Activated T-helper 9 cell treated with anti-CD3 and anti-CD28 coated beads, Interleukin-2, amount 50 U/mL, for 16 hours (primary cell): ENCODE results near the gene FMN2.

Experiments used
- DNase-seq: peaks from one replicate; pipeline ENCODE4 v3.0.0-alpha.2; 2020; ENCODE audit warnings: low read depth

FMN2 gene

DNA sequence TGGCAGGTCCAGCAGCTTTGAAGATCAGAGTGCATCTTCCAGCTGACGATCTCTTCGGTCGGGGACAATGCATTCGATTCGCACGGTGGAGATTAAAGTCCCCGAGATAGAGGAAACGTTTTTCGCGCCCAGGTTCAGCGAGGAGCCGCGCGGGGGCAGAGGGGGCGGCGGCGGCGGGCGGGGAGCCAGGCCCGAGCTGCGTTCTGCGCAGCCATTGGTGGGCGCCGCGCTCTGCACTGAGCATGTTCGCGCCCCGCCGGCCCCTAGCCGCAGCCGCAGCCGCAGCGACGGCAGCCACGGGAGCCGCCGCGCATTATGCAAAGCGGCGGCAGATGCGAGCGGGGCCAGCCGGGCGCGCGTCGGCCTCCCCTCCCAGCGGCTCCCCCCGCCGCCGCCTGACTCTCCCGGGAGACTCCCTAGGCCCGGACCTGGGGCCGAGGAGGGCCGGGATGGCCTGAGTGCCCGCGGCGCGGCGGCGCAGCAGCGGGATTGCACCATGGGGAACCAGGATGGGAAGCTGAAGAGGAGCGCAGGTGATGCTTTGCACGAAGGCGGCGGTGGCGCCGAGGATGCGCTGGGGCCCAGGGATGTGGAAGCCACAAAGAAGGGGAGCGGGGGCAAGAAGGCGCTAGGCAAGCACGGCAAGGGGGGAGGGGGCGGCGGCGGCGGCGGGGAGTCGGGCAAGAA, at the start of gene FMN2:
Gene FMN2 (plus strand): TSS at position 270 of the 687 bp plus-strand sequence. CDS start 227 bp downstream, at position 497.
- no peak for DNase-seq

DNA sequence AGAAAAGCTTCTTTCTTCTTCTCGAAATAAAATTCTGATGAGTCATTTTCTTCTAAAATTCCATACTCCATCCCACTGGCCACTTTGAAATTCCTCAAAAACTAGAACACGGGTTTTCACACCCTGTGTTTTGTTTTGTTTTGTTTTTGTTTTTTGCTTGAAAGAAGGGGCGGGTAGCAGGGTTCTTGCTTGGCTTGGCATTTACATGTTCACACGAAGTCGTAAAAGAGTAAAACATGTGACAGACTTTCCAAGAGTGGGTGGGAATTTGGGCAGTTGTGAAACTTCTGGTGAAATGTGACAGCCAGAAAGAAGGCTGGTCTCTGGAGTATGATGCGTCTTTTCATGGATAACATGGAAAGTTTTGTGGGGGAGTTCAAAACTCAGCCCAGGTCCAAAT, 47.1 kb upstream of the FMN2 start:
- no peak for DNase-seq

DNA sequence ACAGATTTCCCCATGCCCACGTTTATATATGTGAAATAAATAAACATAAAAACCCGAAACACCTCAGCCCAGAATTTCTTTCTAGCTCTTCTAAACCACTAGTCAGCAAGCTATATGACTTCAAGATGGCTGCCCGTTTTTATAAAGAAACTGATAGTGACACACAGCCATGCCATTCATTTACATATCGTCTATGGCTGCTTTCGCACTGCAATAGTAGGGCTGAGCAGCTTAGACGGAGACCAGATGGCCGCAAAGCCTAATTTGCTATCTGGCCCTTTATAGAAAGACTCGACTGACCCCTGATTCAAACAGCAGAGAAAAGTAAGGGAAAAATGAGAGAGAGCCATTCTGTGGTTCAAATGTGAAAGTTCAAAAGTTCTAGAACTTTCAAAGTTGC, 45.7 kb upstream of the FMN2 start:
- DNase-seq: no peak

DNA sequence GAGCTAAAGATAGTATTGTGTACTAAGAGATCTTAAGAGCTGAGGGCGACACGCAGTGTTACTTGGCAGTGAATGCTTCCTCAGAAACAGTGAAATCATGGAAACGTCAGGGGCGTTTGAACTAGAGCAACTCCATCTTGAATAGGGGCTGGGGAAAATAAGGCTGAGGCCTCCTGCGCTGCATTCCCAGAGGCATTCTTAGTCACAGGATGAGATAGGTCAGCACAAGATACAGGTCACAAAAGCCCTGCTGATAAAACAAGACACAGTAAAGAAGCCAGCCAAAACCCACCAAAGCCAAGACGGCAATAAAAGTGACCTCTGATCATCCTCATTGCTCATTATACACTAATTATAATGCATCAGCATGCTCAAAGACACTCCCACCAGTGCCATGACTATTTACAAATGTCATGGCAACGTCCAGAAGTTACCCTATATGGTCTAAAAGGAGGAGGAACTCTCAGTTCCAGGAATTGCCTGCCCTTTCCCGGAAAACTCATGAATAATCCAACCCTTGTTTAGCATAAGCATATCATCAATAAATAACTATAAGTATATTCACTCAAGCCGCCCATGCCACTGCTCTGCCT, 37.5 kb upstream of the FMN2 start:
- no peak for DNase-seq

DNA sequence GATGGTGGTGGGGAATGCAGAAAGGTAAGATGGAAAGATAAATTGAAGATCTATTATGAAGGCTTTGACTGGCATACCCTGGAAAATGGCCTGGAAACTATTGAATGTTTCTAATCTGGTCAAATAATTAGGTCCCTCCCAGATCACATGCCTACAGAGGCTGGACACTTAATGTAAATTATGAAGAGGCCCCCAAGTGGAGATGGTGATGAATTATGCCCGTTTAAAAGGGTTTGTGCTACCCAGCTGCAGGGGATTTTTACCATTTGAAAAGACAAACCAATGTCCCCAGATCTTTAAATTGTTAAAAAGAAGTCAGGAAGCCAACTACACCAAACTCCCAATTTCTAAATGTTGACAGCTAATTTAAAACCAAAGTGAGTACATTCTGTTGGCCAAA, 35.7 kb upstream of the FMN2 start:
- DNase-seq: no peak

DNA sequence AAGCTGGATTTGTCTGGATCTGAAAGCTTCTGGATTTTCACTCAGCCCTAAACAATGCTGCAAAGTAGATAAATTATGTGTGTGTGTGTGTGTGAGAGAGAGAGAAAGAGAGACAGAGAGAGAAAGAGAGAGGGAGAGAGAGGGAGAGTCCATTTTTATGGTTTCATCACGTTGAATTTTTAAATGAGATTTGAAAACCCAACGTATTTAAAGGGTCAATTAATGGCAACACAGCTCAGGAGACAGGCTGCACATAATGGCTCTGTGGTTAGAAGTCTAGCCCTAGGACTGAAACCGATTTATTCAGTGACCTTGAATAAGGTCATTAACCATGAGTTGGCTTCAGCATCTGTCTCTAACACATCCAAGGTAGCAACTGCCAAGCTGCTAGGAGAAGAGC, 35.3 kb upstream of the FMN2 start:
- DNase-seq: no peak

DNA sequence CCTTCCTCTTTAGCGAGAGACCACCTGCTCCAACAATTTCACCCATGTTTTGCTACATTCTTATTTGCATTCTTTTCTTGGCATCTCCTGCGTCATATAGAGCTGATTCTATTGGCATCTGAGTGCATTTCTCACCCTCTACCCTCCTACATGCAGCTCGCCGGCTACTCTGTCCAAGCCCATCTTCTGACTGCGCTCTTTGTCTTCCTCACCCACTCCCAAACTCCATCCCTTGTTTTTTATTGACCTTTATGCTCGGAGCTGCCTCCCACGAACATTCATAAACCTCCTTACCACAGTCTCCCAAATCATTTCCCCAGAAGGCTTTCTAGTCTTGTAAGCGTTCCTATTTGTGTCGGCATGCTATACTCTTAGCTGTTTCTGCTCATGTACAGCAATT, 33.6 kb upstream of the FMN2 start:
- no peak for DNase-seq

DNA sequence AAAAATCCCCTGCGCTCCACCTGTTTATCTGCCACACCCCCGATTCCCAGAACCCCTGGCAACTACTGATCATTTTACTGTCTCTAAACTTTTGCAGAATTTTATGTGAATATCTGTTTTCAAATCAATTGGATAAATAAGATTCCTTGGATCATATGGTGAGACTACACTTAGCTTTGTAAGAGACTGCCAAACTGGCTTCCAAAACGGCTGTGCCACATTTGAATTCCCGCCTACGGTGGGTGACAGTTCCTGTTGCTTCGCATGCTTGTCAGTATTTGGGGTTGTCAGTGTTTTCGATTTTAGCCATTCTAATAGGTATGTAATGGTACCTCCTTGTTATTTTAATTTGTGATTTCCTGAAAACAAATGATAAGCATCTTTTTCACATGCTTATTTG, 22.7 kb upstream of the FMN2 start:
- no peak for DNase-seq

DNA sequence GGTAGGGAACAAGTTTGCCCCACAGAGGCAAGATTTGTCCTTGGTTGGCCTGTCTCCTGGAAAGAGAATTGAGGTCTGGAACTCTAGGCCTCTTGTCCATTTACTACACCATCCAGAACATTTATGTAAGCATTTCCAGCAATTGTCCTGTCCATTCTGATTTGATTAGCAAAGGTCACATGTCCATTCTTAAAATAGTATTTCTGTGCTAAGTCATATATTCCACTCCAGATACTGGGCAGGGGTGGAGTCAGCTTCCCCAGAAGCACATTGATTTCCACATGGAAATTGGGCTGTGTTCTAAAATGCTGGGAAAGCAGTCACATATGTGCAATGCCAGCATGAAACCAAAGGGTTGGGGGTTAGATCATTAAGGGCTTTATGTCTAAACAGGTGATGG, 21.5 kb upstream of the FMN2 start:
- DNase-seq: no peak

DNA sequence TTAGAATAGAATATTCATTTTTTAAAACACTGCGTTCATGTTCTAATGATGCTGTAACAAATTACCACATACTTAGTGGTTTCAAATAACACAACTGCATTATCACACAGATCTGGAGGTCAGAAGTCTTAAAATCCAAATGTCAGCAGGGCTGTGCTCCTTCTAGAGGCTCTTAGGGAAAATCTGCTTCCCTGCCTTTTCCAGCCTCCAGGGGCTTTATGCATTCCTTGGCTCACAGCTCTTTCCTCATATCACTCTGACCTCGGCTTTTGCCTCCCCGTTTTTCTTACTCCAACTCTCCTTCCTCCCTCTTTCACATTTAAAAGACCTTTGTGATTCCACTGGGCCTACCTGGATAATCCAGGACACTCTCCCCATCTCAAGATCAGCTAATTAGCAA, 18.6 kb upstream of the FMN2 start:
- no peak for DNase-seq

DNA sequence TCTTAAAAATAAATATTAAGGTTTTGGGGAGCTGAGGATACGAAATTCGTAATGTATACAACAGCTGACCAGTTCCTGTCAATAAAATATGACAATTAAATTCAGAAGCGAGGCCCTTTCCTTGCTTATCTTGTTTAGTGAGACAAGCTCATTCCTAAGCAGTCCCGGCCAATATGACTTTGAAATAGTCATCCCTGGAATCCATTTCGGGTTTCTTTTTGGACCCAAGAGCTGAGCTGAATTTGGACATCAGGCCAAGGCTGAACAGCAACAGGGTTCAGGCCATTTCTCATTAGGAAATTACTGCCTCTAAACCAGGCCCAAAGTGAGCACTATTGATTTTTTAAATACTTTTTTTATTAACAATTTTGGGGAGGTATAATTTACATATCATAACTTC, 17.3 kb upstream of the FMN2 start:
- DNase-seq: no peak

DNA sequence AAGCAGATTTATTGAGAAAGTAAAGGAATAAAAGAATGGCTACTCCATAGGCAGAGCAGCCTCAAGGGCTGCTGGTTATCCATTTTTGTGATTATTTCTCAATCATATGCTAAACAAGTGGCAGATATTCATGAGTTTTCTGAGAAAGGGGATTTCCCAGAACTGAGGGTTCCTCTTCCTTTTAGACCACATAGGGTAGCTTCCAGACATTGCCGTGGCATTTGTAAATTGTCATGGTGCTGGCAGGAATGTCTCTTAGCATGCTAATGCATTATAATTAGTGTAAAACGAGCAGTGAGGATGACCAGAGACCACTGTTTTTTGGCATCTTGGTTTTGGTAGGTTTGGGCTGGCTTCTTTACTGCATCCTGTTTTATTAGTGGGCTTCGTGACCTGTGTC, 16.8 kb upstream of the FMN2 start:
- no peak for DNase-seq

DNA sequence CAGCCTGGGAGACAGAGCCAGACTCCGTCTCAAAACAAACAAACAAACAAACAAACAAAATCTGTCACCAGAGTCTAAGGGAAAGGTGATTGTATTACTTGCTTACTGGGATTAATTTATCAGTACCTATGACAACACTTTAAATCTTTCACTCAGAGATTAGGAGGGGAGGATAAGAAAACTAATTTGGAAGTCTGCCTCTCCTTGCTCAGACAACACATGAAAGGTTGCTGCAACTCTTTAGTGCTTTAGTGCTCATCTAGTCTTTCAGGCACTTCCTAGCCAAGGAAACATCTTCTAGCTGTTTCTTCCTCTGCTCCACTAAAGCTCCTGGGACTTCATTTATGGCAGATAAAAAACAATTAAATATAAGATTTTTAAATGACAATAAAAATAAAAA, 7.3 kb upstream of the FMN2 start:
- no peak for DNase-seq

DNA sequence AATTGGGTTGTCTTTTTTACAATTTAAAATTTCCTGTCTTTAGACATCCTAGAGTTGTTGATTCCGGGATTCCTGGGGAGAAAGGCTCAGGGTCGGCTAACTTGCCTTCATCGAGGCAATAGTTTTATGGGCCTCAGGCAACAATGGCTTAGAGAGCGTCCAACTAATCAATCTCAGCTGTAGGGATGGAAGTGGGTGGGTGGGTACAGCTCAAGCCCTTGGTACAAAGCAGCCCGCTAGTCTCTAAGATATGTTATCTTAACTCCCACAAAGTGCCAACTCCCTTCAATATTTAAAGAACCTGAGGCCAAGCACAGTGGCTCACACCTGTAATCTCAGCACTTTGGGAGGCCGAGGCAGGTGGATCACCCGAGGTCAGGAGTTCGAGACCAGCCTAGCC, 6.9 kb upstream of the FMN2 start:
- no peak for DNase-seq

DNA sequence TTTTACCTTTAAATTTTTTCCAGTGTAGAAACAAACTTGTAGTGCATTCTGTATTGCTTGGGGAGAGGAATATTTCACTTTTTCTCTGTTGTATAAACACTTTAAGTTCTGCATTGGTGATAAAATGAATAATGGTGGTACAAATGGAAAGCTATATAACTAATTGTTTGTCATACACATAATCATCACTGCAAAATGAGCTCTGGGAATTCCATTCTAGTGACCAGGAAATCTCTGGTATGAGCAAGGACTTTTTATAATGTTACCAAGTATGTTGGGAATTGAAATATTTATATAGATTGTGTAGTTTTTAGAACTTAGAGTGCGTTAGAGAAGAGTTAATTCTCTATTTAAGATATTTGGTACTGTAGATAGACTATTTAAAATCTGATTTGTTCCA, 5.0 kb upstream of the FMN2 start:
- DNase-seq: no peak

DNA sequence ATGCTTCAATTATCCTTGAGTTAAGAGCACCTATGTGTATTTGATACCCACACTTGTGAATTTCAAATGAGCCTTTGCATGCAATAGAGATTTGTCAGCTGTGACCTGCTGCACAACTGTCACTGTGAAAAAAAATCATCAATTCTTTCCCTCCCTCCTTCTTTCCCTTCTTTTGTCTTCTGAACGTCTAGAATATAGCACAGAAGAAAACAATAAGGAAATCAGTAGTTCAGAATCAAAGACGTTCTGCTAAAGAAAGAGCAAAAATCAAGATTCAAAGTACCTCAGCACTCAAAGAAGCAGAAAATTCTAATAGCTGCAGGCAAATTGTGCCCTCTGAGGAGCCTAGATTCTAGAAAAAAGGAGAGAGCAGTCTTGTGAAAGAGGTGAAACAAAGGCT, 1.7 kb upstream of the FMN2 start:
- DNase-seq: no peak

DNA sequence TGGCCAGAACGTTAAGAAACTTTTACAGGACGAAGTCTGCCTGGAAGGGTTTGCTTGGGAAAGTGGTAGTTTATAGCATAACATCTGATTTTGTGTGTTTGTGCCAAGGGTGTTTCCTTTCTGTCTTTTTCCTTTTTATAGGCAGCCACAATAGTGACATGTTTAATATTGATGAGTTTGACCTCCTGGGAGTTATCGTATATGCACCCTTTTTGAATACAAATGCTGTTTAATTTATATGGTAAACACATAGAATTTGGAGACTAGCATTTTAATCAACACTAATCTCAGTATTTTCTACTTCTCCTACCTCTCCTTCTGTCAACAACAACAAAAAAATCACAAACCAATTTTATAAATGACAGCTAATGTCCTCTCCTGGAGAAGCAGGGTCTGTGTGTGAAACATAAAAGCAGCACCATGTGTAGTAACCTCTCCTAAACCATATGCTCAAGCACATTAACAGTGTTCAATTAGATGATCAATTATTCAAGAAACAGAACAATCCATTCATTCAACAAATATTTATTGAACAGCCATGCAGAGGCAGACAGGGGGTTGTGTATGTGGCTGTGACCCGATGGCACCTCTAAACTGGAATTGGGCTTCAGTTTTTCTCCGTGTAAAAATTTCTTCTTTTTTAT, 604 bp upstream of the FMN2 start:
- no peak for DNase-seq

DNA sequence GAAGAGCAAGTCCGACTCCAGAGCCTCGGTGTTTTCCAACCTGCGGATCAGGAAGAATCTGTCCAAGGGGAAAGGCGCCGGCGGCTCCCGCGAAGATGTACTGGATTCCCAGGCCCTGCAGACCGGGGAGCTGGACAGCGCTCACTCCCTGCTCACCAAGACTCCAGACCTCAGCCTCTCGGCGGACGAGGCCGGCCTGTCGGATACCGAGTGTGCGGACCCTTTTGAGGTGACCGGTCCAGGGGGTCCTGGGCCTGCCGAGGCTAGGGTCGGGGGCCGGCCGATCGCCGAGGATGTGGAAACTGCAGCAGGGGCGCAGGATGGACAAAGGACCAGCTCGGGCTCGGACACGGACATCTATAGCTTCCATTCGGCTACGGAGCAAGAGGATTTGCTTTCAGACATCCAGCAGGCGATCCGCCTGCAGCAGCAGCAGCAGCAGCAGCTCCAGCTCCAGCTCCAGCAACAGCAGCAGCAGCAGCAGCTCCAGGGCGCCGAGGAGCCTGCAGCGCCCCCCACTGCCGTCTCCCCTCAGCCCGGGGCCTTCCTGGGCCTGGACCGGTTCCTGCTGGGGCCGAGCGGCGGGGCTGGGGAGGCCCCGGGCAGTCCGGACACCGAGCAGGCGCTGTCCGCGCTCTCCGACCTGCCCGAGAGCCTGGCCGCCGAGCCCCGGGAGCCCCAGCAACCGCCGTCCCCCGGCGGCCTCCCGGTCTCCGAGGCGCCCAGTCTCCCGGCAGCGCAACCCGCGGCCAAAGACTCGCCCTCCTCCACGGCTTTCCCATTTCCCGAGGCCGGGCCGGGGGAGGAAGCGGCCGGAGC, 827 bp downstream of the FMN2 start:
- DNase-seq: no peak

DNA sequence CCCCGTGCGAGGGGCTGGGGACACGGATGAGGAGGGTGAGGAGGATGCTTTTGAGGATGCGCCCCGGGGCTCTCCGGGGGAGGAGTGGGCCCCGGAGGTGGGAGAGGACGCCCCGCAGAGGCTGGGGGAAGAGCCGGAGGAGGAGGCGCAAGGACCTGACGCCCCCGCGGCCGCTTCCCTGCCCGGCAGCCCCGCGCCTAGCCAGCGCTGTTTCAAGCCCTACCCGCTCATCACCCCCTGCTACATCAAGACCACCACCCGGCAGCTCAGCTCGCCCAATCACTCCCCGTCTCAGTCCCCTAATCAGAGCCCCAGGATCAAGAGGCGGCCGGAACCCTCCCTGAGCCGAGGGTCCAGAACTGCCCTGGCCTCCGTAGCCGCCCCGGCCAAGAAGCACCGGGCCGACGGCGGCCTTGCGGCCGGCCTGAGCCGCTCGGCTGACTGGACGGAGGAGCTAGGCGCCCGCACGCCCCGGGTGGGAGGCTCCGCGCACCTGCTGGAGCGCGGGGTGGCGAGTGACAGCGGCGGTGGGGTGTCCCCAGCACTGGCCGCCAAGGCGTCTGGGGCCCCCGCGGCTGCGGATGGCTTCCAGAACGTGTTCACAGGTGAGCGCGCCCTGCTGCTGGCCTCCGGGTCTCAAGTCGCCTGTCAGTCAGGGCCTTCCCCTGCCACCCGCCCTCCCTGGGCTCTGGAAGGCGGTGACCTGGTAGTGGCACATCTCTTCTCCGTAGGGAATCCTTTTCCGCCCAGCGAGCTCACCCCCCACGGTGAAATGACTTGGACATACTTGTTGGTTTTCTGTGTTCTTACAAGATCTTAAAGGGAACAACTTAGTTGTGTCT, 1.7 kb downstream of the FMN2 start:
- no peak for DNase-seq

DNA sequence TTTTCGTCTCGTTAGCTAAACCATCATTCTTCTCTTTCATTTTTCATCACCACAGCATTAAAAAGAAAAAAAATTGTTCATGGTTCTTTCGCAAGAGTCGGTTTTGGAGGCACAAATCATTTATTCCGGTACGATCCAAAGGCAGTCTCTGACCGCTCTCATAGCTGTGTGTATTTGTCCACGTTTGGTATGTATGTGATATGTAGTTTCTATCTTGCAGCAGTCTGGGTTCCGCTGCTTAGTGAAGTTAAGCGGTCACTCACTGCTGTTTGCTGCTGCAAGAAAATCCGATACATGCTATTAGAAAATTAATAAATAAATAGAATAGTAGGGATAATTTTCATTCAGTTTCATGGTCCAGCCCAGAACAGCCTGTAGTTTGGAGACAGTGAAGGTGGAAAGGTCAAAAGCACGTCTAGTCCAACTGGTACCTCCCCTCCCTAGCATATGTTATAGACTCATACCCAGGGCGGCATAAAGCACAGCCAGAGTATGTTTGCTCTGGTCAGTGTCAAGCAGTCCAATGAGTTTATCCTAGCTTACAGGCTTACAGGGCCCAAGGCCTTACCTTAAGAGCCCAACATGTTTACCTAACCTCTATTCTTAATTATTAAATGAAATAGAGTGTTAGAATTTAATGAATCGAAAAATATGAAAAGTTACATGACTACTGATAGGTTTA, 2.5 kb downstream of the FMN2 start:
- no peak for DNase-seq

DNA sequence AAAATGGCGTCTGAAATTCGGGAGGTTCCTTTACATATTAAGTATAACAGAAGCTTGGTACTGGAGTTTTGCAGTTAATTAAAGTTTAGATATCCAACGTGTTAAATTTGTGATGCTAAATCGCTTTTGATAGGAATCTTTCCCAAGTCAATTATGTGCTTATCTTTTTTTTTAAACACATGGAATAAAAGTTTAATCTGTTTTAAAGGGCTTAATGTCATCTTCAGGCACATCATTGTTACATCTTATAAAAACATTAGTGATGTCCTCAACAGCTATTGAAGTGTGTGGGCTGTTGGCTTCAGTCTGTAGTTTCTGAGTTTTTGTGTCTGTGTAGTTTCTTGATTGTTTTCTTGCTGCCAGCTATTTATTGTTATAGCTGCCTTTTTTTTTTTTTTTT, 5.3 kb downstream of the FMN2 start:
- DNase-seq: no peak
